SK-N-DZ (cell line): ENCODE results near the gene P3H2.

Experiments
- DNase-seq: peaks from one replicate; pipeline ENCODE4 v3.0.0-alpha.2; 2015; ENCODE audit warnings: low spot score

Gene P3H2

DNA sequence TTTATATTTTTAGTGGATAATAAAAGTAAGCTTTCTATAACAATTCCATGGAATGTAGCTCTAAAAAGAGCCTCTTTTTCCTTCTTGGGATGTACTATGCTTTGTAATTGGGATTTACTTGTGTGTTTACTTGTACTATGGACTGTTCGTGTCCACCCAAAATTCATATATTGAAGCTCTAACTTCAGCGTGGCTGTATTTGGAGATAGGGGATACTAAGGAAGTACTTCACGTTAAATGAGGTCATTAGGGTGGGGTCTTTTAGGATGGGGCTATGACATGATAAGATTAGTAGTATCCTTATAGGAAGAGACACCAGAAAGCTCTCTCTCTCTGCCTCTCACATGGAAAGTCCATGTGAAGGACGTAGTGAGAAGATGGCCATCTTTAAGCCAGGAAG is 64.9 kb downstream of the P3H2 start:
- DNase-seq = no peak

- no peak for DNase-seq
Observed at GRCh38 chr3:190053919-190054672, 66.6 kb downstream of the P3H2 start.

GRCh38 chr3:190051641-190052040 is 69.1 kb downstream of the P3H2 start:
- no peak for DNase-seq

DNA sequence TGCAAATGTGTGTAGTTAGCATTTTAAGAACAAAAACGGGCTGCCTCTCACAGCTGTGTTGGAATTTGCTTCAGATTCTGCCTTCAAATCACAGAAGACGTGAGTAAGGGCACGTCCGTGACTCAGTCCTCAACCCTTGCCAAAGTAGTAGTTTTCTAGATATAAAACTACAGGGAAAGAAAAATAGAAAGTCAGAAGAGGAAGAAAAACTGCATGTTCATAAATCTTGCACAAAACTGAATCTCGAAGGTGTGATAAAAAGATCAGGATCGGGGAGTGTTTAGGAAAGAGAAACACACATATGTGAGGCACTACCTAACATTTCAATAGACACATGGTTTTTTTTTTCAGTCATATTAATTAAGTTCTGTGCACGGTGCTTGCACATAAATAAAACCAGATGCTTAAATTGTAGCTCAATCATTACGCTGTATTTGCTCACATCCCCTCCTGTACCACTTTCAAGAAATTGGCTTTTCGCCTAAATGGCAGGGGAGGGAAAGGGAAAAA is 71.7 kb downstream of the P3H2 start:
- DNase-seq = no peak

- no peak for DNase-seq
Observed at GRCh38 chr3:190044974-190045373, 75.7 kb downstream of the P3H2 start.

DNA sequence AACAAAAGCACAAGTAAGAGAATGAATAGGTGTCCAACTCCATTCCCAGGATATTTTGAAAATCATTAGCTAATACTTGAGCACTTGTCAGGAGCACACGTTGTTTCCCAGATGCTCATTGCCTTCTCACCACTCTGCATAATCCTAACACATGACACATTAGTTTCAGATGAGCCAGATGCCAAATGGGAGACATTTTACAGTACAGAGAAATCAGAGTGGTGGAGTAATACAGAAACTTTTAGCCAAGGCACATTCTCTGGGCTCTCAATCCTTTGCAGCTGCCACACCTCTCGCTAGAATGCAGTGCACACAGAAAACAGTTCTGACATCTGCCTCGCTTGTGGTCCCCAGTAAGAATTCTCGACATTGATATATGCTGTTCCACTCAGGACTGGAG is 76.6 kb downstream of the P3H2 start:
- DNase-seq = no peak

DNA sequence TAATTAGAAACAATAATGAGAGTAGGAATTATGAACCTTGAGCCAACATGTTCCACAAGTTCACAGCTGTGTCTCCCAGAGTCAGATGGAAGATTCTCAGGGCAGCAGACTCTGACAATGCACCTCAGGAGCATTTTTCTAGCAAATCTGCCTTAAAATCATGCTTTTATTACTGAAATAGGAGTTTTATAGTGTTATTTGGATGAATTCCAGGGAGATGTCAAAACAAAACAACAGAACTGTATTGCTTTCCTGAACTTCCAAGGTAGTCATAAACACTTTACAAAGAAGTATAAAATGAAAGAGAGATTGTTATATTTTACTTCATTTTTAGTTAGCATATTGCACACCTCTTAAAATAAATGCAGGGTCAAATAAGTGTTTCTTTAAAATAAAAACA is 77.0 kb downstream of the P3H2 start:
- no peak for DNase-seq

DNA sequence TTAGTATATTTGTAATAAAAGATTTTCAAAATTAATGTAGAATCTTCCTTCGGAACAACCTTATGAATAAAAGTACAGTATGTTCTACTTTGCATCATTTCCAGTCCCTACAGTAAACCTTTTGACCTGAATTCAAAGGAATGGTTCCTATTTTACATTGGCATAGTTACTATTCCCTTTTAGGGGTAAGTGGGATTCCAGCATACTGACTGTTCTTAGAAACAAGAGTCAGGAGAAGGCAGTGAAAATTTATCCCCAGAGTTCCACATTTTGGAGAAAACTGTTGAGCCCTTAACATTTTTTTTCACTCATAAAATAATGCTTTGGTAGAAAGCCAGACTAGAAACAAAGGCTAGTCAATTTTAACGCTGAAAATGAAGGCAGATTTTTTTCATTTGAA is 78.1 kb downstream of the P3H2 start:
- DNase-seq = no peak

GRCh38 chr3:190041333-190042041 is 79.2 kb downstream of the P3H2 start:
- DNase-seq = no peak

DNA sequence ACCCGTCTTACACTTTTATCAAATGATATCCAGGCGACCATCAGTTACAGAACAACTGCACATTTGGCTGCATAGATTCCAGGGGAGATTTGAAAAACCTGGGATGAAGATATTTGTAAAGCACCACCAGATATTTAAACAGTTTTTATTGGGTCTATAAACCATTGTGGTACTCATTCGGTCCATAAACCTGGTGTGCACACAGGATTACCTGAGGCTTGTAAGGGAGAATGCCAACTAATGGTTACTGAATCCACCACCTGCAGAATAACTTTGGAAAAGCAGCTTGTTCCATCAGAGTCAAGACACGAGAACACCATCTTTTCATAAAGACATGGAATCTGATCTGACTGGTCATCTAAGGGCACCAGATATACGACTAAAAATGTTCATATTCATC is 80.6 kb downstream of the P3H2 start:
- DNase-seq = no peak

DNA sequence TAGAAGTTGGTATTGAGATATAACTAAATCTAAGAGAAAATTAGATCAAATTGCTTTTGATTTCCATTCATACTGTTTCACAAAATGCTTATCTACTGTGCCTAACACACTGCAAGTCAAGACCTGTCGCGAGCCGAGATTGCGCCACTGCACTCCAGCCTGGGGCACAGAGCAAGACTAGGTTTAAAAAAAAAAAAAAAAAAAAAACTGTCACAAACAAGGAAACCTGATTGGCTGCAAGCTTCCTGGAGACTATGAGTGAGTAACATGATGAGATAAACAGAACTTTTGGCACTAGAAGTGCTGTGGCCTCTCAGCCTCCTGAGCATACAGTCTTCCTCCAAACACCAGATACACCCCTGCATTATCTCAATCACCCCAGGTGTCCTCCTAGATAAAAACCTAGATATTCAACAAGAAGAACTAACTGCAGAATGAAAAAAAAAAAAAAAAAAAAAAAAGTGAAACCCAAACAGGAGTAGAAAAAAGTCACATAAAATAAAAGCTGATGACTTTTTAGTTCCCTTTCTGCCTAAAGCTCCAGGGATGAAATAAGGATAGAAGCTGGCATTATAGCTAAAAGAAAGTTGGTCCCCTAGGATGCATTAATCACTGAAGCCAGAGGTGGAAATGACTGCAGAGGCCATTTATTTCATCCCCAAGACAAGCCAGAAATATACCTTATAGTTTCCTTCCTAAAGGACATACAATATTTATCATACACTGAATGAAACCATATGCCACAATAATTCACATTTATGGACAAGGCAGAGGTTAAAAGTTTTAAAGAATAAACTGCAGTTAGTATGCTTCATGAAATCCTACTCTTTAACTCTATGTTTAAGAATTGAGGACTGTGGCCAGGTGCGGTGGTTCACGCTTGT is 82.4 kb downstream of the P3H2 start:
- DNase-seq = peak; percentile 21

DNA sequence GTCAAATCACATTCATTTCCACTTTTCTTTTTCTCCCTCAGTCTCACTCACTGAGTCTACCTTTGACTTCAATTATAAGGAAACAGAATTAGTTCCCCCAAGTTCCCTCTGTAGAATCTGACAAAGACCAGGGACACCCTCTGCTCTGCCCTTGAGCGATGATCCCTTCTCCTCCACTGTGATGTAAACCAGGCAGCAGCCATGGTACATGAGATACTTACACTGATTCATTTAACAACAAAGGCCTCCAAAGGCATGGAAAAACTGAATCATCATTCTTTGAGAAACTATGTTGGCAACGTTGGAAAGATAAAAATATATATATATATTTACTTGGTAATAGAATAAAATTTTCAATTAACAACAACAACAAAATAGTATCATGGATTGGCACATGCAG is 84.1 kb downstream of the P3H2 start:
- DNase-seq = peak; percentile 58

- DNase-seq = no peak
Observed at GRCh38 chr3:190034446-190034845, 86.3 kb downstream of the P3H2 start.

- no peak for DNase-seq
Observed at GRCh38 chr3:190032923-190033322, 87.8 kb downstream of the P3H2 start.

DNA sequence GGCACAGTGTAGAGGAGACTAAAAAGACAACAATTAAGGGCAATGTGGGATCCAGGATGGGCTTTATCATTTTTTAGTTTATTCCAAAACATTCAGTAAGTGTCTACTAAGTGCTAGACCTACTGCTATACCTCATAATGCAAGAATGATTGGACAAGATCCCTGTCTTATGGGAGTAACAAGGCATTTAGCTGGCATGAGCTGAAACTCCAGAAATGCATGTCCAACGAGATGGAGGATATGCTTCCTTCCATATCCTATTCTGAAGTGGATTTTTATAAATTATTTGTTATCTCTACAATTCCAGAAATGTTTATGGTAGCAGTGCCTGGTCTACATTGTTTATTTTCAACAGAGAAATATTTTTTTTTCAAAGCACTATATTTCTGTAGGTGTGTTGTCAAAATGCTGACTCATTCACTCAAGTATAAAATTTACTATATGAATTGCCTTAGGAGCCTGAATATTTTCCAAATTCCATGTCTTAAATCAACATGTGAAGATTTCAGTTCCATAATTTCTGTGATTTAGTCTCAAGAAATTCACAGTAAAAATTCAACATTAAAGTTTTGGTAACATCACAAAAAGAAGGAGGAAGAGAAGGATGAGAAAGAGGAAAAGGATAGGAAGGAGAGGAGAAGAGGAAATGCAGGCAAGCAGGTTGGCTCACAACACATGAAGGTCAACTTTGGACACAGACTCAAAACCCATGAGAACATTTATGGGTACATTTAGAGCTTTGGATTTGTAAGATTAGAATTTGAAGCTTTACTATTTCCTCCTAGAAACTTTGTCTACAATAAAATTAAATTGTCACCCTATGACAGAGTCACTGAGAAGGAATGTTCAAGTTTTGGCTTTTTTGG is 88.6 kb downstream of the P3H2 start:
- no peak for DNase-seq

DNA sequence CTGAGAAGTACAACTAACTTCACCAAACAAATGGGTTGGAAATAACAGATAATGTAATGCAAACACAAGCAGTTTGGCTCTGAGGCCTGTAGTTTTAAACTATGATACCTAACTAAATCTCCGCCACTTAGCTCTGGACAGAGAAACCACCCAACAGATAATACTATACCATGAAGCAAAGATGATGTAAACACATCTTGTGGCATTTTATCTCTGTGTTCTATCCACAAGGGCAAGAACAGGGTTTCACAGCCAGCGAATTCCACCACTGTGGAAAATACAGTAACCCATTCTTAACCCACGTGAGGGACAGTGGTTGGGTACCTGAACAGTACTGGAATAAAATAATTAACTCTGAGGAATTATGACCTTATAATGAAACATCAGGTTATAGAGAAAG is 93.6 kb downstream of the P3H2 start:
- DNase-seq = no peak

GRCh38 chr3:190026154-190026553 is 94.5 kb downstream of the P3H2 start:
- no peak for DNase-seq

- no peak for DNase-seq
Observed at GRCh38 chr3:190024912-190025311, 95.8 kb downstream of the P3H2 start.

DNA sequence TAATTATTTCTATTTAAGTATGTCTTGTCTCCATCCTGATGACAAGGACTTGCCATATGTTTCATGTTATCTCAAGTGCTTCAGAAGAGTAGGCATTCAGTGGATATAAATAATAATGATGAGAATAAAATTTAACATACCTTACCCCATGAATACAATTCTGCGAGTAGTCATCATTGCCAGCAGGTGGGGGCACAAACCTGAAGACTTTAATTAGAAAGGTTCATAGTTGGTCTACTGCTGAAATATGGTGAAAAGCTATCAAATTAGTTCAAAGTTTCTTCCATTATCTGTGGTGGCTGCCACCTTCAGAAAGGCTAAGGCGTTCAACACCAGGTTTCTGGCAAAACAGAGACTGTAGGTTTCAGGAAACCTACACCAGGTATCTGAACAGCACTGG is 100.9 kb downstream of the P3H2 start:
- no peak for DNase-seq

- no peak for DNase-seq
Observed at GRCh38 chr3:190019006-190019405, 101.7 kb downstream of the P3H2 start.

DNA sequence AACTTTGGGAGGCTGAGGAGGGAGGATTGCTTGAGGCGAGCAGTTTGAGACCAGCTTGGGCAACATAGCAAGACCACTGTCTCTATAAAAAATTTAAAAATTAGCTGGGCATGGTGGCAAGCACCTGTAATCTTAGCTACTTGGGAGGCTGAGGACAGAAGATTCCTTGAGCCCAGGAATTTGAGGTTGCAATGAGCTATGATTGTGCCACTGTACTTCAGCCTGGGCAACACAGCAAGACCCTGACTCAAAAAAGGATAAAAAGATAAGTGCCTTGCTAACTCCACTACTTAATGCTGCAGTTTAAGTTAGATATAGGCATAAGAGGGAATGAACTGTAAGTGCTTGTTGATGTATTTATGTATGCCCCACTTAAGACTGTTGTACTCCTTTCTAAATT is 102.2 kb downstream of the P3H2 start:
- DNase-seq = no peak
